GM19043 (cell line): ENCODE measurements around the gene HPD.
A peak's percentile ranks its signal among the peaks of the same experiment; 100 is the strongest.
"Not testable (repeated sequence)": the region's sequence is repeated elsewhere in the genome, so short reads cannot be mapped to it uniquely, and the experiment has no call there.

Source experiments
- ATAC-seq: cut with Tn5 transposase; IDR thresholded peaks from one replicate; pipeline ENCODE4 v1.9.1; 2021; ENCODE audit warnings: low read depth; ENCODE audit not compliant: unreplicated experiment

The HPD gene

GRCh38 chr12:121869229-121869628 is 10.6 kb upstream of the HPD start:
- ATAC-seq: not testable (repeated sequence)

- ATAC-seq: no peak
These were observed 7.7 kb upstream of the HPD start for GRCh38 chr12:121866331-121866730.

- ATAC-seq: no peak
These were observed 3.1 kb upstream of the HPD start for GRCh38 chr12:121861636-121862254.

- not testable (repeated sequence) for ATAC-seq
These were observed 2.0 kb upstream of the HPD start for GRCh38 chr12:121860699-121861098.

- no peak for ATAC-seq
These were observed 1.6 kb upstream of the HPD start for GRCh38 chr12:121860257-121860656.

- no peak for ATAC-seq
These were observed 369 bp downstream of the HPD start for GRCh38 chr12:121858318-121858661.

- ATAC-seq: no peak
These were observed 1.1 kb downstream of the HPD start for GRCh38 chr12:121857322-121858246.

DNA sequence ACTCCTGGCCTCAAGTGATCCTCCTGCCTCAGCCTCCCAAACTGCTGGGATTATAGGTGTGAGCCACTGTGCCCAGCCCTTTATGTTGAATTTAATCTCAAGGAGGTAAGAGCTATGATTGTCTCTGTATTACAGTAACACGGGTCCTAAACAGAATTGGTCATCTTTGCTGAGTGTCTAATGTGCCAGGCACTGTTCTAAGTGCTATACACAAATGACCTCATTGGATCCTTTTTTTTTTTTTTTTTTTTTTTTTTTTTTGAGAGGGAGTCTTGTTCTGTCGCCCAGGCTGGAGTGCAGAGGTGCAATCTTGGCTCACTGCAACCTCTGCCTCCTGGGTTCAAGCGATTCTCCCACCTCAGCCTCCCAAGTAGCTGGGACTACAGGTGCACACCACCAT is 6.3 kb downstream of the HPD start:
- not testable (repeated sequence) for ATAC-seq

GRCh38 chr12:121849665-121850064 is 9.0 kb downstream of the HPD start:
- ATAC-seq: no peak

GRCh38 chr12:121849211-121849610 is 9.4 kb downstream of the HPD start:
- ATAC-seq: no peak

GRCh38 chr12:121845701-121846100 is 13.0 kb downstream of the HPD start:
- no peak for ATAC-seq

DNA sequence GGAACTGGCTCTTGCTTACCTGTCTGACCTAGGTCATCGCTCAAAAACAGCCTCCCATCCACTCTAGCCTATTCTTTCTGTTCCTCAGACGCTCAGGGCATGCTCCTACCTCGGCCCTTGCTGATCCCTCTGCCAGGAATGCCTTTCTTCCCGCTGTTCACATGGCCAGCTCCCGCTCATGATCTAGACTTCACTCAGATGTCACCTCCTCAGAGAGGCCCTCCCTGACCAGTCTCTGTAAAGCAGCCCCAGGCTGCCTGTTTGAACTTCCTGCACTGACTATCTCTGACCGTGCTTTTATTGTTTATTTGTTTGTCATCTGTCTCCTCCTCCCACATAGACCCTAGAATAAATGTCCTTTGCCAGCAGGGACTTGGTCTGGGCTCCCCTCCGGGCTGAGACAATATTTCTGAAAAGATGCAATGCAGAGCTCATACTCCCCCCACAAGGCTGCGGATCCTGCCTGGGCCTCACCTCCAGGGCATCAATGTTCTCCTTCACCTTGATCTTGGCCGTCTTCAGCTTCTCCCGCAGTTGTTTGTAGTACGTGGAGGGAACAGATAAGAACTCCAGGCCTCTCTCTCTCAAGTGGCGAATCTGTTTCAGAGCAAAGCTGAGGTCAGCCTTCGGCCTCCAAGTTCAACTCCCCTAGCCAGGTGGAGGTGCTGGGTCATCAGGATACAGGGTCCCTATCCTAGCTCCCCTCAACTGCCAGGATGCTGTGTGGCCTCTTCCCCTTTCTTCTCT is 15.2 kb downstream of the HPD start:
- no peak for ATAC-seq

- ATAC-seq: no peak
These were observed 18.5 kb downstream of the HPD start for GRCh38 chr12:121839993-121840761.

DNA sequence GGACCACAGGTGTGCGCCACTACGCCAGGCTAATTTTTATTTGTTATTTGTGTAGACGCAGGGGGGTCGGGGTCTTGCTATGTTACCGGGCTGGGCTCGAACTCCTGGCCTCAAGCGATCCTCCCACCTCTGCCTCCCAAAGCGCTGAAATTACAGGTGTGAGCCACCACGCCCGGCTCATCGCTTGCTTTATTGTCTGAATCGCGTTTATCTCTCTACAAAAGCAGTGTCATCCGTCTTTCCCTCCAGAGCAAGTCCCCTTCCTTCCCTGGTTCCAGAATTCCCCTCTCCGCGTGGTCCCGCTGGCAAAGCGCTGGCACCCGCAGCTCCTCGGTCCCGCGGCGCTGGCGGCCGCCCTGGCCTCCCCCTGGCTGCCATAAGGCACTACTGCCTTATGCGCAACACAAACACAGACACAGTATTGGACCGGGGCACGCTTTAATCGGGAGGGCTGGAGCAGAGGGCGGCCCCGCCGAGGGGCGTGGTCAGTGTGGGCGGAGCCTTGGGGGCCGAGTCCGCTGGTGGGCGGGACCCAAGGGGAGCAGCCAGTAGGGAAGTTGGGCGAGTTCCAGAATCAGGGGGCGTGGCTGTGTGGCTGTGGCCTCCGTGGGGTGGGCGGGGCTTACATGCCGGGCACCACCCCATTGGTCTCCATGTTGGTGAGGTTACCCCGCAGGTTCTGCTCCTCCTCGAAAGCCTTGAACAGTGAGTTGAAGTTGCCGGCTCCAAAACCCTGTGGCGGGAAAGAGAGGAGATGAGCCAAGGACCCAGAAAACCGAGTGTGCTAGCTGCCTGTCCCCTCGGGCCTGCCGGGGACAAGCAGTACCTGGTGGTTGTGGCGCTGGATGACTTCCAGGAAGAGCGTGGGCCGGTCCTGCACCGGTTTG is 19.3 kb downstream of the HPD start:
- ATAC-seq: peak; percentile 96

DNA sequence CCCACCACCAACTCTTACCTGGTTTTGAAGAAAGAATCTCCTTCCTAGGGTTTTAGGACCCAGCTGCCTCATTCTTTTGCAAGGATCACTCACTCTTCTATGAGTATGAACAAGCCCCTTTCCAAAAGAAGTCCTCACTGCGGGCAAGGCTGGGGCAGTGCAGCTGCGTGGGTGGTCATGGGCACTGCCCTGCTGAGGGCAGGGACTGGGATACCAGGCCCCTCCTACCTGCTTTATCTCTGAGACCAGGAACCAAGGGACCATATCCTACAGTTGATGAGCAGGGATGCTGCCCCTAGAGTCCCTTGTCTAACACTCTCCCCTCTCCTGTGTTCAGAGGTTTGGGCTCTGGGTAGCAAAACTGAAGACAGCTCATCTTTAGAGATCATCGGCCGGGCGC is 20.5 kb downstream of the HPD start:
- ATAC-seq: no peak

DNA sequence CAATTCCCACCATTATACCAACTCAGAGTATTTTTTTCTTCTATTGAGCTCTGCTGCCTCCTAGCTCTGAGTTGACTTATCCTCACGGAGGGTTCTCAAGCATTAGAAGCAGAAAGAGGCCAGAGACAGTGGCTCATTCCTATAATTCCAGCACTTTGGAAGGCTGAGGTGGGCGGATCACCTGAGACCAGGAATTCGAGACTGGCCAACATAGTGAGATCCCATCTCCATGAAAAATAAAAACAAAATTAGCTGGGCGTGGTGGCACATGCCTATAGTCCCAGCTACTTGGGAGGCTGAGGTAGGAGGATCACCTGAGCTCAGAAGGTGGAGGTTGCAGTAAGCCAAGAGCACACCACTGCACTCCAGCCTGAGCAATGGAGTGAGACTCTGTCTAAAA is 21.0 kb downstream of the HPD start:
- no peak for ATAC-seq

- ATAC-seq: no peak
These were observed 27.0 kb downstream of the HPD start for GRCh38 chr12:121831571-121832245.

DNA sequence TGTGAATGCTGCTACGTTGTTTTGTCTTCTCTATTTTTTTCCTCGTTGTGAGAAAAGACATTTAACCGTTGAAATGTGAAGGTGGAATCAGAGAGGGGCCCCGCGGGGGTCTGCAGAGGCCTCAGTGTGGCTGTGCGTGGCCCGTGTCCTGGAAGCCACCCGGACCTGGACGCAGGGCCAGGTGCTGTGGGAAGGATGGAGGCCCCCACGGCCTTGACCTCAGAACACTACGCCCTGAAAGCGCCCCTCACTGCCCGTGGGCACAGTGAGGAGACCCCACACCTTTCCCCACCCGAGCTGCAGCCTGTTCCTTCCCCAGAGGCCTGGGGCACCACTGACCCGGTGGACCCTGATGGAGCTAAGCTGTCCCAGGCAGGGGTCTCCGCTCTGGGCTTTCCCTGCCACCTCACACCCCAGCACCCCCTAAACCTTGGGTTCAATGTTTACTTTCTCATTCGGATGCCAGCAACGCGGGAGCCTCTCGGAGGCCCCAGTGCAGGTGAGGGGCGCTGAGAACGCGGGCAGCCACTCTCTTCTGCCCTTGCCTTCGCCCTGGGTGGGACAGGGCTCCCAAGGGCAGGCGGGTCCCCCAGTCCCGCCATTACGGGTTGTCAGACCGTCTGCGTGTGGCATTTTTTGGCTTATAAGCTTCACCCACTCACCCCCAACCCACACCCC is 27.9 kb downstream of the HPD start:
- ATAC-seq: no peak

DNA sequence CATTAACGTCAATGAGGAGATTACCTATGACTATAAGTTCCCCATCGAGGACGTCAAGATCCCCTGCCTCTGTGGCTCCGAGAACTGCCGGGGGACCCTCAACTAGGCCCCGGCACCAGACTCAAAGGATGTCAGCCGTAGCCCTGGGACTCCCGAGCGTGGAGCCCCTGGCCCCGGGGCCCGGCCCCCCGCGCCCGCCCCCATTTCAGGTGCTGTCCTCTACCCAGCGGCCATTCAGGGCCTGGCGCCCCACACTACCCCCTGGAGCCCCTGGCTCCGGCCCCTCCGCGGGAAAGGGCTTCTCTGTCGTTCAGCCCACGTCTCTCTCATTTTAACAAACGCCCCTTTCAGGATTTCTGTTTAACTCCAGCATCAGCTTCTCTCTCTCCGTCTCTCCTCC is 28.5 kb downstream of the HPD start:
- no peak for ATAC-seq
